GM03348 (cell line): ENCODE results near the gene OPN1SW.

Experiments
- DNase-seq: peaks from one replicate; pipeline ENCODE4 v3.0.0; 2012; ENCODE audit warnings: low spot score

OPN1SW gene, protein sequence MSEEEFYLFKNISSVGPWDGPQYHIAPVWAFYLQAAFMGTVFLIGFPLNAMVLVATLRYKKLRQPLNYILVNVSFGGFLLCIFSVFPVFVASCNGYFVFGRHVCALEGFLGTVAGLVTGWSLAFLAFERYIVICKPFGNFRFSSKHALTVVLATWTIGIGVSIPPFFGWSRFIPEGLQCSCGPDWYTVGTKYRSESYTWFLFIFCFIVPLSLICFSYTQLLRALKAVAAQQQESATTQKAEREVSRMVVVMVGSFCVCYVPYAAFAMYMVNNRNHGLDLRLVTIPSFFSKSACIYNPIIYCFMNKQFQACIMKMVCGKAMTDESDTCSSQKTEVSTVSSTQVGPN

DNA sequence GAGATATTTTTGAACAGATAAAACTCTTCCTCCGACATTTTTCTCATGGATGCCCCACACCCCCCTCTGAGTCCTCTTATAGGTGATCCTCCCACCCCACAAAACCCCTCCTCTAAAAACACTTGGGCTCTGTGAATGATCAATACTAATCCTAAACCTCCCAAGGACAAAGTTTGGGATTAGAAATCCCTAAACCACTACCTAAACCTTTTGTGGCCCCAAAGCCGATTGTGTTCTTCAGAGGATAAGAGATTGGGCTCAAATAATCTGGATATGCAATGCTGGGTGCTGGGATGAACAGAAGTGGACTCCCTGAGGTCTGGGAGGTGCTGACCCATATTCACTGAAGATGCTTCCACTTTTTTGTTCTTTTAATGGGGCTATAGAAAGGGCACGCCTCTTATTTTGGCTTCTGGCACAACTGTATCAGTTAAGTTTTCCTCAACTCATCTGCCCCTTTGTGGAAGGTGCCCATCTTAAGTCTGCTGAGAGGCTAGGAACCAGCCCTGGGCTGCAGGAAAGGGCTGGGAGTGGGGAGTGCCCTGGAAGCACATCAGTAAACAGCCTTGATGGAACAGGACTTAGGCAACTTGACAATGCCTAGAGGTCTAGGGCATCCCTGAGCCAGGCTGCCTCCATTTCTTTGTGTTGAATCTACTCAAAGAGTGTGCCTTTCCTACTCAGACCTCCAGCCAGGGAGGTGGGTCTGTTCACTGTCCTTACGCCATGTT is at the start of gene OPN1SW:
OPN1SW (minus strand) TSS at position 51 of the 731 bp plus-strand sequence; CDS start at position 38, 13 bp downstream.
- DNase-seq = no peak

DNA sequence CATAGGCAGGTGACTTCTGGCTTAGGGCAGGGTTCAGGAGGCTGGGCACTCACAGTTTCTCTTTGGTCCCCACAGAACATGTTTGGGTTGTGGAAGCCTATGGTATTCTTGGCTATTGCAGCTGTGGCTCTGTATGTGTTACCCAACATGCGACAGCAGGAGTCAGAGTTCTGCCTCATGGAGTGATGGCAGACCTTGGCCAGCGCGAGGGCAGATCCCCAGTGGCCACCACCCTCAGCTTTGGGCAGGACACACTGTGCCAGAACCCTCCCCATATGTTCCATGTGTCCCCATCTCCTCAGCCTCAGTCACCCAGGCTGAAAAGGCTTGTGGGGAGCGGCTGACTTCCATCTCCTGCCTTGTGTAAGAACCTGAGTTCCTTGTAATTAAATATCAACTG is 46.1 kb upstream of the OPN1SW start:
- DNase-seq = no peak

DNA sequence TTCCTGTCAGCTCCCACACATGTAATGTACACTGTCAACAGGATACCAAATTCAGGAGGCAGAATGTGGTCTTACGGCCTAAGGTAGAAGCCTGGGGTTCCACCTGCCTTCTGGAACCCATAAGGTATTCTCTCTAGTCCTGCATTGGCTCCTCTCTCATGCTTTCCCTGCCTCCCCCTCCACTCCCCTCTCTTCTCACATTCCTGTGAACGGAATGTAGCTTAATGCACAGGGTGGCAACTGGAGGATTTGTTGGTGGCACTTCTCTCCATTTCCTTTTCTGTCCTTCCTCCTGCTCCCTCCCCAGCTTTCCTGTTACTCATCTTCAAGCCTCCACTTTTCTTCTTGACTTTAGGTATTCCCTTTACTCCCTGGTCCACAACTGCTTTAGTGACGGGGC is 43.1 kb upstream of the OPN1SW start:
- no peak for DNase-seq

DNA sequence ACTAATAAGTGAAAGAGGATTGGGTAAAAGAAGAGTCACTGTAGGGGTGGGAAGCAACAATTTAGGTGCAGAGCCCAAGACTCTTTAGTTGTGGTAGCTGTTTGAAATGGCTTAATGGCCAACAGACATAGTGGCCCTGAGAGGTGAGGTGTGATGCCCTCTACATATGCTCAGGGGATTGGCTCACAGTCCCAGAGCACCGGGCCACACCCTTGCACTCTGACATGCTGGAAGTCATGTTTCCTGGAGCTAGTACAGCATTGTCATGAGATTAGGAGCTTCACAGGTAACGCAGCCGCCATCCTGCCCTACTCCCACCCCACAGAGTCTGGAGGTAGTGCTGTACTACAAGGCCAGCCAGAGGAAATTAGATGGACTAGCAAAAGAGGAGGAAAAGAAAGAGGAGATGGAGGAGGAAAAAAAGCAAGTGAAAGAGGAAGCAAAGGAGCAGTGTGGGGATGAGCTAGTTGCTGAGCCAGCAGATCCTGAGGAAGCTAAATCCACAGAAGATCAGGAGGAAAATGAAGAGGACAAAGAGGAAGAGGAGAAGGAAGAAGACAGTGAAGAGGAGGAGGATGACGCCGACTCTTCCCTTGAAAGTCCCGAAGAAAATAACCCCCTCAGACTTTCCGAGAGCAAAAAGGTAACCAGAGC is 39.8 kb upstream of the OPN1SW start:
- DNase-seq = no peak

DNA sequence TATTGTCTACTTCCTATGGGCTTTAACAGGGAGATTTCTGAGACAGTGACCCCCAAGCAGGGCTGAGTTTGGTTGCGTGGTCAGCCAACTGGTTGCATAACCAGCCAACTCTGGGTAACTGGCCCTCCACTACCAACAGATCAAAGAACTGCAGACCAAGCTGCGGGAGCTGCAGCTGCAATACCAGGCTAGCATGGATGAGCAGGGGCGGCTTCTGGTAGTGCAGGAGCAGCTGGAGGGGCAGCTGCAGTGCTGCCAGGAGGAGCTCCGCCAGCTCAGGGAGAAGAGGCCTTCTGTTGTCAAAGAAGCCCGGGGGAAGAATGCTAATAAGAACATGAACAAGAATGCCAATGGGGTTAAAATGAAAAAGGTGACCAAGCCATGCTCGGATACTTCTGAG is 38.9 kb upstream of the OPN1SW start:
- DNase-seq = no peak

DNA sequence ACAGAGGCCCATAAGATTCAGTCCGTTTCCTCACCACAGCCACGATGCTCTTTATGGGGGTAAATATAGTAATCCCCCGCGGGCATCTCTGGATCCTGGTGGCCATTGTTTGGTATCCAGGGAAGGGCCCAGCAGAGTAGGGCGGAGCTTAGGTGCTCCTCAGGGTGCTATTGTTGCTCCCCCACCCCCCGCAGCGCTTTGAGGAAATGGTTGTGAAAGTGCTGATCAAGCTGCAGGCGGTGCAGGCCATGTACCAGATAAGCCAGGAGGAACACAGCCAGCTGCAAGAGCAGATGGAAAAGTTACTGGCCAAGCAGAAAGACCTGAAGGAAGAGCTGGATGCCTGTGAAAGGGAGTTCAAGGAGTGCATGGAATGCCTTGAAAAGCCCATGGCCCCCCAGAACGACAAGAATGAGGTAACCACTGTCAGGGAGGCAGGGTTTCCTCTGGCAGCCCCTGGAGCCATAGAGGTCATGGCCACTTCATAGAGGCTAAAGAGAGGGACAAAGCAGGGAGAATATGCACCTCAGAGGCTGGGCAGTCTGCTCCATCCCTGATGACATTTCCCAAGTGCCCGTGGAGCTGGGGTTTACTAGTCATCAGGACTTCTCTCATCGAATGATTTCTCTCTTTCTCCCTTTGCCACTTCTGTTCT is 37.0 kb upstream of the OPN1SW start:
- no peak for DNase-seq

DNA sequence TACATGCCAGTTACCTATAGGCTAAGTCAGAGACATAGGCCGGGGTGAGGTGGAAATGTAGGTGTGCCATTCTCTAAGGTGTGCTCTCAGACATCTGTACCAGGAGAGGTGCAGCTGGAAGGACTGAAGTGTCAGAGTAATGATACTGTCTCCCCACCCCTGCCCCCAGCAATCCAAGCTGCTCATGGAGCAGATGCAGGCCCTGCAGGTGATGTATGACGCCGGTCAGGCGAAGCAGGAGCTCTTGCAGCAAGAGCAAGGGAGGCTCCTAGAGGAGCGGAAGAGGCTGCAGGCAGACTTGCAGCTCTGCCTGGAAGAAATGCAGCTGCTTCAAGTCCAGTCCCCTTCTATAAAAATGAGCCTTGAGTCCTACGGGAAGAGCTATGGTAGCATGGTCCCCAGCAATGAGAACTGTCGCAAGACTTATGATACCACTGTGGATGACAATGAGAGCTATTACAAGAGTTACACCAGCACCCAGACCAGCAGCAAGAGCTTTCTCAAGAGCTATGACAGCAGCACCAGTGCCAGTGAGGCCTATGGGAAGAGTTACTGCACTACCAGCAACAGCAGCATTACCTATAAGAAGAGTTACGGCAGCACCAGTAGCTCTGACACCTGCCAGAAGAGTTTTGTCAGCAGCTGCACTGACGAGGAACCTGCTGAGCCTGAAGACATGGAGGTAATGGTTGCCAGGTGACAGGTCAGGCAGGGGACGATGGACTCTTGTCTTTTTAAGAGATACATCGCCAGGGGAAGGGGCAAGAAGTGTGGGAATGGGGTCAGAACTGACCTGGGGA is 36.2 kb upstream of the OPN1SW start:
- DNase-seq = no peak

DNA sequence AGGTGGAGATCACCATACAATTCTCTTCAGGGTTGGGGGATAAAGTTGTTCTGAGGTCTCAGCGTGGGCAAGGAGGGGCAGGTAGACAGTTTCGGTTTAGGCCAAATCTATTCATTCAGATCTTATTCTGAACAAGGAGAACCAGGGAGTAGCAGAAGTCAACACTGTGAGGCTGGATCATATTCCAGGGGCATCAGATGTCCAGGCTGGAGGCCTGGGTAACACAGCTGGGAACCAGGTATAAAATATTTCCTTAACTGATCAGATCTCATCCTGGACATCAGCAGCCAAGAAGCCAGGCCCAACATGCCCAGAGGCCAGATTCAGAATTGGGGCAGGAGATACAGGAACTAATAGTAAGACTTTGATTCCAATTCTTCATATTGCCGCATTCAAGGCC is 35.4 kb upstream of the OPN1SW start:
- no peak for DNase-seq

DNA sequence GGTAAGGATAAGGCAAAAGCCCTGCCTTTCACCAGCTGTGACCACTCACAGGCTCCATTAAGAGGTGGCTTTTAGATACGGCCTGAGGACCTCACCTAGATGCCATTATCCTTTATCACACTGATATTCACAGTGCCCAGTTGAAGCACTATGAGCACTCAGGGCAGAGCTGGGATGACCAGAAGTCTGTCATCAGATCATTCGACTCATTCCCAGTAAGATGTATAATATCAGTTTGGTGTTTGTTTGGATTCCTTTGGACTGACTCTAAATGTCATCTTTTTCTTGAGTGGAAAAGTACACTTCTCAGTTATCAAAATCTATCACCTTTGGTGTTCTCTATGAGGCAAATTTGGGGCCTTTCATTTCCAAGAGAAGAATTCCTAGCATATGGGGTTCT is 34.9 kb upstream of the OPN1SW start:
- peak; percentile 33 for DNase-seq

DNA sequence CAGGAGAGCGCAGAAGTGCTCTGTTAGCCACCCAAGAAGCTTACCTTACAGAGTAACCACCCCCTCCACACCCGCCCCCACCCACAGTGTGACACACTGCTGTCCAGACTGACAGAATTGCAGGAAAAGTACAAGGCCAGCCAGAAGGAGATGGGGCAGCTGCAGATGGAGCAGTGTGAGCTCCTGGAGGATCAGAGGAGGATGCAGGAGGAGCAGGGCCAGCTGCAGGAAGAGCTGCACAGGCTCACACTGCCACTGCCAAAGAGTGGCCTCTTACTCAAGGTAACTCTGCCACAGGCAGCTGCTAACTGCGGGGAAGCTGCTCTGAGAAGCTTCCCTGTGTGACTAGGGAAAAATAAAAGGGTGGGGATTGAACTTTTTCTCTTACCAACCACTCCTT is 33.8 kb upstream of the OPN1SW start:
- DNase-seq = no peak

DNA sequence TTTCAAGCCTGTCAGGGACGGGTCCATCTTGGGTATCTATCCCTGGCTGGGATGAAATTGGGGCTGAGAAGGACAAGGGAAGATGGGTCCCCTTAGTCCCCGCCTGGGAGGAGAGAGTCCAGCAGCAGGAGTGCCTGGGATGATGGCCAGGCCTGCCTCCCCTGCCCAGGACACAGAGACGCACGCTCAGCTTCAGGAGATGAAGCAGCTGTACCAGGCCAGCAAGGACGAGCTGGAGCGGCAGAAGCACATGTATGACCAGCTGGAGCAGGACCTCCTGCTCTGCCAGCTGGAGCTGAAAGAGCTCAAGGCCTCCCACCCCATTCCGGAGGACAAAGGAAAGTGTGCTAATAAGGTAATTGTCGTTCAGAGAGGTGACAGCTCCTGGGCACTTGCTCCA is 31.6 kb upstream of the OPN1SW start:
- no peak for DNase-seq

DNA sequence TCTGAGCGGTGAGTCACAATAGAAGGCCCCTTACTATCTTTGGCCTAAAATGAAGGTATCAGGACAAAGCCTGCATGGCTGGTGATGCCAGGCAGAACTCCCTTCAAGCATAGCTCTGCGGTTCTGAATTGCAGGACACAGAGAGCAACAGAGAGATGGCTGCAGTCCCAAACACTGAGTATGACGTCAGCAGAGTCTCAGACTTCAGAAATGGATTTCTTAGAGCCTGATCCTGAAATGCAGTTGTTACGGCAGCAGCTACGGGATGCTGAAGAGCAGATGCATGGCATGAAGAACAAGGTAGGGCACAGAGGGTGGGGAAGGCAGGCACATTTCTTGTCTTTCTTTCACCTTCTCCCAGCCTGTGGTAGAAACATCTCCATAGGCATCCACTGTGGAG is 29.6 kb upstream of the OPN1SW start:
- no peak for DNase-seq

DNA sequence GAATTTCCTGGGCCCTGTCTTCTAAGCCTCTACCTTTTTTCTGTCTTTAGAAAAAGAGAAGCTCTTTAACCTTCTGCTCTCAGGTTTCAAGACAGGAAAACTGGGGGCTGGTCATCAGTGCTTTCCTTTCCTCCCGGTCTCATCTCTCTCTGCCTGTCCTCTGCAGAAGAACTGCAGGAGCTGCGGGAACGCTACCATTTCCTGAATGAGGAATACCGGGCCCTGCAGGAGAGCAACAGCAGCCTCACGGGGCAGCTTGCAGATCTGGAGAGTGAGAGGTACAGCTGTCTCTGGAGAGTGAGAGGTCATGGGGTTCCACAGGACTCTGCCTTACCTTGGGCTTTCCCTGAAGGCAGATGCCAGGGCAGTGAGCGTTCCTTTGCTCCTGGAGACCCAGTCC is 28.9 kb upstream of the OPN1SW start:
- DNase-seq = no peak

DNA sequence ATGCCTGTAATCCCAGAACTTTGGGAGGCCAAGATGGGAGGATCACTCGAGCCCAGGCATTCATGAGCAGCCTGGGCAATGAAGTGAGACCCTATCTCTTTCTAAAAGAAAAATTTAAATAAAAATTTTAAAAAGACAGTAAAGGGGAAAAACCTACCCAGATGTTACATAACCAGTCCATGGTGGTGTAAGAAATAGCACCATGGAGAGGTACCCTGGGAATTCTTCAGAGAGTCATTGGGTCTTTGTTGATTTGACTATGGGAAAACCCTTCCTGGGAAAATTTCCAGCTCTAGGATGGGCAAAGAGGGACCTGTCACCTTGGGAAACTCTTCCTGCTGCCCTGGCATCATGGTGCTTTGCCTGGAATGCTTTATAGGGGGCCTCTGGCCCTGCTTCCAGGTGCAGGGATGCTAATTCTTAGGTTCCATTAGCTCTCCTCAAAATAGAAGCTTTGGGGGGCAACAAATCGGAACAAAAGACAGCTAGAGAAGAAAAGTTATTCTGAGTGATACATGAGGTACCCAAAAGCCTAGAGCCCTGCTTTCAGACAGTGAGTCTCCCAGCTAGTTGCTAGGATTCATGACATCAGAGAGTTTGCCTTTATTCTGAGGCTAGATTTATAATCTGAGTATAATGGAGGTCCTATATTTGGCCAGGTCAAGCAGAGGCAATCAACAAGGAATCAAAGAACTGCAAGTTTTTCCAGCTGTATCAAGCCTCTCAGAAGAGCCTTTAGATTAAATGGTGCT is 26.2 kb upstream of the OPN1SW start:
- DNase-seq = no peak

DNA sequence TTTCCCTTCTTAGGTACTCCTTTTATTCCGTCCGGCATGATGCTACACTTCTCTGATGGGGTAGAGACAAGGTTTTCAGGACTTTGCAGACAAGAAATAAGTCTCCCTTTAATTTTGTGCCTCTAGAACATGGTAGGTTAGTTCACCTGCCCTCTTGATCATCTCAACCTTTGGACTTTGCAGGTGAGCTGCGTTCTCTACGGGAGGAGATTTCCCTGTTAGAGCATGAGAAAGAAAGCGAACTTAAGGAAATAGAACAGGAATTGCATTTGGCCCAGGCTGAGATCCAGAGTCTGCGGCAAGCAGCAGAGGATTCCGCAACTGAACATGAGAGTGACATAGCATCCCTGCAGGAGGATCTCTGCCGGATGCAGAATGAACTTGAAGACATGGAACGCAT is 25.4 kb upstream of the OPN1SW start:
- DNase-seq = no peak

DNA sequence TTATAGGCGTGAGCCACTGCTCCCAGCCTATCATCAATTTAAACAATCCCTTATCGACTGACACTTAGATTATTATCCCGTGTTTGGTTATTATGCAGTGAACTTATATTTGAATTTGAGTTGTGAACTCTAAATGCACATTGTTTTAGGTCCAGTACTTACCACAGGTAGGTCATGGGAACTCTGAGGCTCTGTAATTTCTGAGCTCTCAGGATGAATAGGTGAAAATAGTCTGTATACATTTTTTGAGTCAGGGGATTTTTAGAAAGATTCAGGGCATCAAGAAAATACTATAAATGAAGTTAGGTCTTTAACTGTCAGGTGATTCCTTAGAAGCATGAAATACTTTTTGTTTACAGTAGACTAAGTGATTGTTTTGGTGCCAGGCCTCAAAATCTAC is 25.0 kb upstream of the OPN1SW start:
- DNase-seq = no peak

DNA sequence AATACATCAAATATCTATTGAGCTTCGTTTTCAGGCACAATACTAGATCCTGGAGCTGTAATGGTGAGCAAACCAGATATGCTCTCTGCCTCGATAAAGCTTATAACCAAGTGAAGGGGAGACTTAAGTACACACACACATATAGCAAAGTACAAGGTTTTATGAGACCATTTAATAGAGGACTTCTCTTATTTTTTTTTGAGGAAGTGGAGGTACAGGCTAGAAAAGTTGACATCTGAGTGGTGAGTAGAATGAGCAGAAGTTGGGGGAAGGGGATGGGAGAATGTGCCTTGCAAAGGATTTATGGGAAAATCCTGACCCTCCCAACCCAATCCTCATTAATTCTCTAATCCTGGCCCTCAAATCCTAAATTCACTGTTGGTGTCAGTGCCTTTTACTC is 23.9 kb upstream of the OPN1SW start:
- DNase-seq = no peak

DNA sequence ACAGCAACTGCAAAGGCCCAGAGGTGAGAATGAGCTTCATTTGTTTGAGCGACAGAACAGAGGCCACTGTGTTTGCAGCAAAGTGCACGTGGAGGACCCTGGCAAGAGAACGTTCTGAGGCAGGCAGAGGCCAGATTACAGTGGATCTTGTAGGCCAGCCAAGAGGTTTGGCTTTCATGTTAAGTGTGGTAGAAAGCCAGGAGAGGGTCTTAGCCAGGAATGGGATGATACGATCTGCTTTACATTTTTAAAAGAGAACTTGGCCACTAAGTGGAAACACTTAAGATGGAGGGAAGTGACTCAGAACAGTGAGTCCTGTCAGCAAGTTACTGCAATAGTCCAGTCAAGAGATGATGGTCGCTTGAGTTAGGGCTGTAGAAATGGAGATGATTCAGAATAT is 20.7 kb upstream of the OPN1SW start:
- DNase-seq = peak; percentile 66

DNA sequence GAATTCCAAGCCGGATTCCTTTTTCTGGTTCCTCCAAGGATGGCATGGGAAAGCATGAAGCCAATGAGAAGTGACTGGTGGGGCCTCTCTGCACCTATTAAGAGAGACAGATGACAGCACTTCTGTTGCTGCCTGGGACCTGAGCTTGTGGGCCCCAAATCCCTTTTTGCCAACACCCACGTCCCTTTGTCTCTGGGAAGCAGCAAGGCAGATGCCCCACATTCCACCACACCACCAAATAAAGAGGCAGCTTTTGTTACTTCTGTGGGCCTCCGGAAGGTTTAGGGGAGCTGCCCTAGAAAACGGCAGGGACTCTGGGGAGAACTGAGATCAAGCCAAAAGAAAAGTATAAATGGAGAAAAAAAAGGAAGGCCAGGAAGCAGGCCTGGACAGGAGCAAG is 19.5 kb upstream of the OPN1SW start:
- DNase-seq = no peak

DNA sequence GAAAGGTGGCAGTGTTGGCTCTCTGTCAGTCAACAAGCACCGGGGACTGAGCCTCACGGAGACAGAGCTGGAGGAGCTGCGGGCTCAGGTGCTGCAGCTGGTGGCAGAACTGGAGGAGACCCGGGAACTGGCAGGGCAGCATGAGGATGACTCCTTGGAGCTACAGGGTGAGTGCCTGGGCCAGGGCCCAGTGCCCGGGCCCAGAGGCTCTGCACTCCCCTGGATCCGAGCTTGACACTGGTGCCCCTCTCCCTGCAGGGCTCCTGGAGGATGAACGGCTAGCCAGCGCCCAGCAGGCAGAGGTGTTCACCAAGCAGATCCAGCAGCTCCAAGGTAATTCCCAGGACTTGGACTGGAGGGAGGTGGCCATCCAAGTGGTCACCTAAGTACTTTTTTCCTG is 18.8 kb upstream of the OPN1SW start:
- DNase-seq = no peak

DNA sequence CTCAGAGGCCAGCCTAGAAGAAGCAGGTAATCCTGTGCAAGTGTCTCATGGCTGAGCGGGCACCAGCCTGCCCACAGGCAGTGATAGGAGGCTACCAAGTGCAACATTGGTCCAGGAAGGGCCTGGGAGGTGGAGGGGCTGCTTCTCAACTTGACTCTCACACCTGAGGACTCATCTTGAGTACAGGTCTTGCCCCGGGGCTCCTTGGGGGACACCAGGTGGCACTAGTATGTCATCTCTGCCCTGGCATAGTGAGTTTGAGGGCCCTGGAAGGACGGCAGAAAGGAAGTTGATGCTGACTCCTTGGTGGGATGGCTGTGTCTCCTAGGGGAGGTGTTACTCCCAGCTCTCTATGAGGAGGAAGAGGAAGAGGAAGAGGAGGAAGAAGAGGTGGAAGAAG is 18.4 kb upstream of the OPN1SW start:
- no peak for DNase-seq
